HCT116 (cell line): Measurements from ENCODE around the gene CA11. TPM values are rescaled to one million over a fixed set of nuclear protein-coding genes. Genes with fewer than 3 reads are reported as not detected.

Source experiments
- ATAC-seq: fragments of 200-7000 bp; cut with Tn5 transposase; 2 replicates; pipeline ENCODE4 v1.9.1; 2020; ENCODE audit warnings: mild to moderate bottlenecking, moderate library complexity
- BruUV-seq: library from RNA; stranded (reverse); fragments of 400-500 nt; replicated peaks from 2 replicates; lab custom pipeline; 2021; lab: Mats Ljungman, UMichigan
- CTCF ChIA-PET: fragments of 300-600 bp; sonication (Branson Sonifier 250); formaldehyde crosslinking; loops from one replicate; lab custom pipeline; 2021; ENCODE audit warnings: antibody characterized with exemption; lab: Charles Lee
- POLR2A ChIA-PET: fragments of 300-600, 350-600 bp; sonication (Branson Sonifier 250); formaldehyde crosslinking; loops from one replicate; lab custom pipeline; 2021; ENCODE audit warnings: antibody characterized with exemption; lab: Charles Lee
- RAD21 ChIA-PET, 2 experiments: fragments of 300-600 bp; sonication (Branson Sonifier 250); formaldehyde crosslinking; loops; one replicate each; lab custom pipeline; 2023; ENCODE audit warnings: low total read pairs in 2 of 2; ENCODE audit not compliant: uncharacterized antibody in 2 of 2, unreplicated experiment in 2 of 2, low non-redundant PET in 1 of 2; lab: Charles Lee
- DNase-seq: peaks from one replicate; pipeline ENCODE4 v3.0.0-alpha.2; 2010; ENCODE audit warnings: low read depth, low spot score
- H2AFZ ChIP-seq: fragments of 200-600 bp; shearing (Covaris generic), sonication (generic); 2 replicates; pipeline ENCODE4 v1.6.1; 2017; ENCODE audit warnings: low read depth, mixed run types, mixed read lengths, antibody characterized with exemption, low read length; ENCODE audit not compliant: poor library complexity, severe bottlenecking
- H3K27ac ChIP-seq: 2 replicates; pipeline ENCODE4 v1.5.1; 2012; ENCODE audit warnings: low read depth, low read length
- H3K27me3 ChIP-seq: fragments of 200-600 bp; sonication (generic); 2 replicates; pipeline ENCODE4 v1.6.1; 2016; ENCODE audit warnings: mixed run types, low read length, mixed read lengths; ENCODE audit not compliant: insufficient read depth
- H3K36me3 ChIP-seq, 2 experiments: fragments of 200-500 bp in 1 of 2; fragments of 200-600 bp in 1 of 2; sonication (Bioruptor generic) in 1 of 2; sonication (generic) in 1 of 2; 2 replicates each; pipeline versions ENCODE4 v1.5.1 to v1.6.1; 2014 to 2016; ENCODE audit warnings: low read length in 2 of 2, inconsistent platforms in 1 of 2, mixed read lengths in 1 of 2, mixed run types in 1 of 2; ENCODE audit not compliant: insufficient read depth in 2 of 2, control insufficient read depth in 1 of 2
- H3K4me1 ChIP-seq, 2 experiments: fragments of 200-600 bp in 1 of 2; sonication (generic) in 1 of 2; 2 replicates each; pipeline versions ENCODE4 v1.5.1 to v1.6.1; 2012 to 2017; ENCODE audit warnings: low read length in 2 of 2, inconsistent platforms in 1 of 2, mild to moderate bottlenecking in 1 of 2, mixed read lengths in 1 of 2, mixed run types in 1 of 2, moderate library complexity in 1 of 2; ENCODE audit not compliant: insufficient read depth in 2 of 2, control insufficient read depth in 1 of 2
- H3K4me2 ChIP-seq: fragments of 200-600 bp; sonication (generic); 2 replicates; pipeline ENCODE4 v1.6.1; 2017; ENCODE audit warnings: mixed run types, low read length, mixed read lengths
- H3K4me3 ChIP-seq, 2 experiments: fragments of 200-600 bp in 1 of 2; sonication (generic) in 1 of 2; replicated peaks in 1 of 2; 2 replicates each; pipeline ENCODE4 v1.5.1; 2011 to 2016; ENCODE audit warnings: low read length in 2 of 2, control low read depth in 1 of 2, low read depth in 1 of 2, mild to moderate bottlenecking in 1 of 2, mixed read lengths in 1 of 2, mixed run types in 1 of 2
- H3K79me2 ChIP-seq: fragments of 200-600 bp; sonication (generic); 2 replicates; pipeline ENCODE4 v1.6.1; 2017; ENCODE audit warnings: mild to moderate bottlenecking, mixed run types, low read length, moderate library complexity, mixed read lengths; ENCODE audit not compliant: insufficient read depth
- H3K9ac ChIP-seq: fragments of 200-600 bp; sonication (generic); 2 replicates; pipeline ENCODE4 v1.6.1; 2016; ENCODE audit warnings: low read length, mixed read lengths
- H3K9me2 ChIP-seq: fragments of 200-600 bp; sonication (generic), shearing (Covaris generic); 2 replicates; pipeline ENCODE4 v1.6.1; 2017; ENCODE audit warnings: mixed run types, mild to moderate bottlenecking, moderate library complexity; ENCODE audit not compliant: insufficient read depth
- H3K9me3 ChIP-seq, 2 experiments: fragments of 200-500 bp in 1 of 2; fragments of 200-600 bp in 1 of 2; sonication (Bioruptor generic) in 1 of 2; sonication (generic) in 1 of 2; 2 replicates each; pipeline ENCODE4 v1.6.1; 2014 to 2017; ENCODE audit warnings: low read length in 2 of 2, mixed read lengths in 2 of 2, inconsistent platforms in 1 of 2, low read depth in 1 of 2, mild to moderate bottlenecking in 1 of 2, mixed run types in 1 of 2, moderate library complexity in 1 of 2; ENCODE audit not compliant: control insufficient read depth in 1 of 2, insufficient read depth in 1 of 2
- H4K20me1 ChIP-seq: fragments of 200-600 bp; sonication (generic), shearing (Covaris generic); 2 replicates; pipeline ENCODE4 v1.6.1; 2017; ENCODE audit warnings: mixed run types, mild to moderate bottlenecking, moderate library complexity; ENCODE audit not compliant: insufficient read depth
- ELF1 ChIP-seq: IDR thresholded peaks from 2 replicates; pipeline ENCODE4 v1.6.1; 2012; ENCODE audit warnings: low read depth, borderline replicate concordance
- EZH2 ChIP-seq: fragments of 200-600 bp; sonication (generic); IDR thresholded peaks from 2 replicates; pipeline ENCODE4 v1.6.1; 2017; ENCODE audit warnings: antibody characterized with exemption, mixed run types
- POLR2A ChIP-seq: IDR thresholded peaks from 2 replicates; pipeline ENCODE4 v1.7.0; 2011; ENCODE audit warnings: borderline replicate concordance; ENCODE audit not compliant: insufficient read depth, insufficient read length; ENCODE audit errors: extremely low read depth
- POLR2AphosphoS5 ChIP-seq: IDR thresholded peaks from 2 replicates; pipeline ENCODE4 v1.6.1; 2011; ENCODE audit warnings: mild to moderate bottlenecking, low read depth, low read length, moderate library complexity
- RAD21 ChIP-seq: IDR thresholded peaks from 2 replicates; pipeline ENCODE4 v1.6.1; 2012; ENCODE audit warnings: low read depth, mild to moderate bottlenecking
- REST ChIP-seq: IDR thresholded peaks from 2 replicates; pipeline ENCODE4 v1.6.1; 2012; ENCODE audit warnings: low read depth
- SIN3A ChIP-seq: IDR thresholded peaks from 2 replicates; pipeline ENCODE4 v1.6.1; 2012; ENCODE audit warnings: low read depth
- SP1 ChIP-seq: IDR thresholded peaks from 2 replicates; pipeline ENCODE4 v1.6.1; 2012; ENCODE audit warnings: low read depth
- YY1 ChIP-seq: IDR thresholded peaks from 2 replicates; pipeline ENCODE4 v1.6.1; 2011; ENCODE audit warnings: low read length, low read depth, moderate library complexity, mild to moderate bottlenecking; ENCODE audit not compliant: insufficient replicate concordance; ENCODE audit errors: extremely low read depth
- intact Hi-C: fragments of 100-400 bp; cut with micrococcal nuclease; formaldehyde crosslinking; loops from 2 replicates; pipeline ENCODE4 v1.10.0; 2022
- total RNA-seq: library from RNA; stranded (reverse); gene quantifications from one replicate; pipeline ENCODE4 v1.2.1, GENCODE V29; 2021; ENCODE audit not compliant: unreplicated experiment
- TF ChIP-seq, protein P1 (sequence below): IDR thresholded peaks from 2 replicates; pipeline ENCODE4 v1.6.1; 2012

The CA11 gene
- total RNA-seq, 1 experiment from 2014 or later = 29.6 TPM

DNA sequence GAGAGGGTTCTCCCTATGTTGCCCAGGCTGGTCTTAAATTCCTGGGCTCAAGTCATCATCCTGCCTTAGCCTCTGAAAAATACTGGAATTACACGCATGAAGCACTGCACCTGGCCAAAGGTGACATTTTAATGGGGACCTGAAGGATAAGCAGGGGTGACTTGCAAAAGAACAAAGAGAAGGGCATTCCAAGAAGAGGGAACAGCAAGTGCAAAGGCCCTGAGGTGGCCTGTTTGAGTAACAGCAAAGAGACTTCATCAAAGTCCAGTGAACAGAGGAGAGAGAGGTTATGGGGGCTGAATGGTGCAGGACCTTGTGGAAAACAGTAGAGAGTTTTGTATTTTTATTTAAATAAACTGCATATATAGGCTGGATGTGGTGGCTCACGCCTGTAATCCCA, 4.1 kb downstream of the CA11 start:
- Histone ChIP-seq H3K4me3 (no peak overlapping the region), H3K4me1 (peaks cover 19 to 52% of the 10 kb centered on the region in 2 experiments), H3K4me2 (no peak overlapping the region), H3K27ac (no peak overlapping the region), H2AFZ (no peak overlapping the region), H3K79me2 (no peaks in the 10 kb centered on the region), H3K27me3 (no peaks in the 10 kb centered on the region), H3K36me3 (no peaks in the 10 kb centered on the region), H3K9me2 (no peaks in the 10 kb centered on the region), H3K9me3 (no peaks in the 10 kb centered on the region), H4K20me1 (no peaks in the 10 kb centered on the region), H3K9ac (no peak overlapping the region)
- intact Hi-C loops = no loop called here
- DNase-seq = no peak
- ATAC-seq = no peak
- no TSS peak for BruUV-seq
- ChIA-PET POLR2A (interaction anchor here (0.7 kb wide), 1 partner anchor 202 kb away, joined by 3 read pairs; no protein-coding TSS in a partner anchor), RAD21 (no interaction called here), CTCF (no interaction called here)
- TF ChIP-seq POLR2AphosphoS5 (no peak), SP1 (no peak), YY1 (no peak), EZH2 (no peak), SIN3A (no peak), RAD21 (no peak), REST (no peak), POLR2A (no peak), ELF1 (no peak)
- TF ChIP-seq, protein P1, sequence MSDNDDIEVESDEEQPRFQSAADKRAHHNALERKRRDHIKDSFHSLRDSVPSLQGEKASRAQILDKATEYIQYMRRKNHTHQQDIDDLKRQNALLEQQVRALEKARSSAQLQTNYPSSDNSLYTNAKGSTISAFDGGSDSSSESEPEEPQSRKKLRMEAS = no peak
